ENCODE data around the gene ATP1A4. TPM values are rescaled to one million over a fixed set of nuclear protein-coding genes. Genes with fewer than 3 reads are reported as not detected.

ATP1A4 gene
- total RNA-seq, 1 donor from 2014 or later: not detected

- DNase-seq (ENCODE audit: low spot score, unreplicated experiment): no peak
- Mint-ChIP-seq H3K36me3 (ENCODE audit: insufficient read depth) (no peaks in the 10 kb centered on the region), H3K27me3 (no peaks in the 10 kb centered on the region), H3K27ac (no peak overlapping the region), H3K4me1 (ENCODE audit: low read depth) (no peaks in the 10 kb centered on the region), H3K9me3 (ENCODE audit: low read depth) (no peaks in the 10 kb centered on the region), H3K4me3 (ENCODE audit: low read depth) (no peak overlapping the region)
- TF ChIP-seq CTCF (IDR thresholded peaks at IDR 0.05; ENCODE audit: unreplicated experiment): no peak
These were observed 8.4 kb downstream of the ATP1A4 start for GRCh38 chr1:160159846-160160245.

GRCh38 chr1:160161965-160162705 is 10.7 kb downstream of the ATP1A4 start:
- Mint-ChIP-seq H3K27me3 (peaks cover 6% of the 10 kb centered on the region), H3K36me3 (ENCODE audit: insufficient read depth) (no peaks in the 10 kb centered on the region), H3K27ac (no peak overlapping the region), H3K4me1 (ENCODE audit: low read depth) (no peaks in the 10 kb centered on the region), H3K9me3 (ENCODE audit: low read depth) (no peaks in the 10 kb centered on the region), H3K4me3 (ENCODE audit: low read depth) (no peak overlapping the region)
- peak; percentile 52 for TF ChIP-seq CTCF (IDR thresholded peaks at IDR 0.05; ENCODE audit: unreplicated experiment)
- DNase-seq (ENCODE audit: low spot score, unreplicated experiment): no peak

- H3K27me3 Mint-ChIP-seq: peaks cover 11% of the 10 kb centered on the region
- DNase-seq (ENCODE audit: low spot score, unreplicated experiment): no peak
- no peak overlapping the region for H3K27ac Mint-ChIP-seq
- no peaks in the 10 kb centered on the region for H3K9me3 Mint-ChIP-seq (ENCODE audit: low read depth)
- no peaks in the 10 kb centered on the region for H3K36me3 Mint-ChIP-seq (ENCODE audit: insufficient read depth)
- no peak for TF ChIP-seq CTCF (IDR thresholded peaks at IDR 0.05; ENCODE audit: unreplicated experiment)
- H3K4me1 Mint-ChIP-seq (ENCODE audit: low read depth): no peaks in the 10 kb centered on the region
- no peak overlapping the region for H3K4me3 Mint-ChIP-seq (ENCODE audit: low read depth)
These were observed 11.5 kb downstream of the ATP1A4 start for GRCh38 chr1:160162931-160163330.

- Mint-ChIP-seq H3K27ac (no peak overlapping the region), H3K4me1 (ENCODE audit: low read depth) (no peaks in the 10 kb centered on the region), H3K36me3 (ENCODE audit: insufficient read depth) (no peaks in the 10 kb centered on the region), H3K27me3 (peaks cover 12% of the 10 kb centered on the region), H3K4me3 (ENCODE audit: low read depth) (no peak overlapping the region), H3K9me3 (ENCODE audit: low read depth) (no peaks in the 10 kb centered on the region)
- TF ChIP-seq CTCF (IDR thresholded peaks at IDR 0.05; ENCODE audit: unreplicated experiment): no peak
- no peak for DNase-seq (ENCODE audit: low spot score, unreplicated experiment)
These were observed 12.2 kb downstream of the ATP1A4 start for GRCh38 chr1:160163615-160164014.

GRCh38 chr1:160164121-160164520 is 12.7 kb downstream of the ATP1A4 start:
- Mint-ChIP-seq H3K4me3 (ENCODE audit: low read depth) (no peak overlapping the region), H3K9me3 (ENCODE audit: low read depth) (no peaks in the 10 kb centered on the region), H3K27ac (no peak overlapping the region), H3K4me1 (ENCODE audit: low read depth) (no peaks in the 10 kb centered on the region), H3K27me3 (peaks cover 17% of the 10 kb centered on the region), H3K36me3 (ENCODE audit: insufficient read depth) (no peaks in the 10 kb centered on the region)
- DNase-seq (ENCODE audit: low spot score, unreplicated experiment): no peak
- TF ChIP-seq CTCF (IDR thresholded peaks at IDR 0.05; ENCODE audit: unreplicated experiment): no peak

Data from progenitor cell of endocrine pancreas (in vitro differentiated cells).